Activated T-helper 17 cell treated with anti-CD3 and anti-CD28 coated beads, Interleukin-2, amount 50 U/mL, for 72 hours (primary cell): ENCODE data around the gene UNC79. TPM values are rescaled to one million over a fixed set of nuclear protein-coding genes. Genes with fewer than 3 reads are reported as not detected.

ENCODE experiments used
- ATAC-seq: fragments of 150-1000 bp; cut with Tn5 transposase; replicated peaks from 2 replicates; pipeline ENCODE4 v1.10.0; 2021; ENCODE audit warnings: mild to moderate bottlenecking, moderate library complexity
- H3K27ac Mint-ChIP-seq: one replicate; pipeline ENCODE4 v1.8.0; 2022; ENCODE audit warnings: mixed read lengths
- H3K27me3 Mint-ChIP-seq: one replicate; pipeline ENCODE4 v1.8.0; 2022; ENCODE audit warnings: mixed read lengths
- H3K36me3 Mint-ChIP-seq: one replicate; pipeline ENCODE4 v1.8.0; 2022; ENCODE audit warnings: low read depth, mild to moderate bottlenecking, mixed read lengths
- H3K4me1 Mint-ChIP-seq: one replicate; pipeline ENCODE4 v1.8.0; 2022; ENCODE audit warnings: mixed read lengths
- H3K4me3 Mint-ChIP-seq: one replicate; pipeline ENCODE4 v1.8.0; 2022; ENCODE audit warnings: mild to moderate bottlenecking, mixed read lengths
- H3K9me3 Mint-ChIP-seq: one replicate; pipeline ENCODE4 v1.8.0; 2022; ENCODE audit warnings: mixed read lengths
- total RNA-seq, 2 donors: library from RNA; stranded (reverse); gene quantifications; one replicate each; pipeline ENCODE4 v1.2.3, GENCODE V29; 2022

Gene UNC79
- total RNA-seq, 2 donors from 2014 or later, result 0.05 TPM; not detected in 1

- H3K36me3 Mint-ChIP-seq, result no peaks in the 10 kb centered on the region
- no peak for ATAC-seq
- peaks cover 28% of the 10 kb centered on the region for H3K27me3 Mint-ChIP-seq
- H3K27ac Mint-ChIP-seq, result no peak overlapping the region
- H3K9me3 Mint-ChIP-seq, result no peaks in the 10 kb centered on the region
- H3K4me3 Mint-ChIP-seq, result no peak overlapping the region
- no peaks in the 10 kb centered on the region for H3K4me1 Mint-ChIP-seq
Observed at GRCh38 chr14:93683226-93683625, 252.5 kb downstream of the UNC79 start.

- ATAC-seq, result no peak
- no peak overlapping the region for H3K4me3 Mint-ChIP-seq
- H3K9me3 Mint-ChIP-seq, result no peaks in the 10 kb centered on the region
- no peaks in the 10 kb centered on the region for H3K4me1 Mint-ChIP-seq
- H3K27ac Mint-ChIP-seq, result no peak overlapping the region
- peaks cover 39% of the 10 kb centered on the region for H3K27me3 Mint-ChIP-seq
- no peaks in the 10 kb centered on the region for H3K36me3 Mint-ChIP-seq
Observed at GRCh38 chr14:93685121-93685895, 254.6 kb downstream of the UNC79 start.

- Mint-ChIP-seq H3K36me3 (no peaks in the 10 kb centered on the region), H3K27me3 (peaks cover 43% of the 10 kb centered on the region), H3K27ac (no peak overlapping the region), H3K4me3 (no peak overlapping the region), H3K4me1 (no peaks in the 10 kb centered on the region), H3K9me3 (no peaks in the 10 kb centered on the region)
- no peak for ATAC-seq
Observed at GRCh38 chr14:93686268-93686667, 255.5 kb downstream of the UNC79 start.

GRCh38 chr14:93688239-93688666 lies 257.5 kb downstream of the UNC79 start:
- Mint-ChIP-seq H3K4me3 (no peak overlapping the region), H3K27me3 (peaks cover 43% of the 10 kb centered on the region)

GRCh38 chr14:93688820-93689219 lies 258.1 kb downstream of the UNC79 start:
- no peak overlapping the region for H3K4me3 Mint-ChIP-seq
- no peak overlapping the region for H3K27ac Mint-ChIP-seq
- no peaks in the 10 kb centered on the region for H3K36me3 Mint-ChIP-seq
- no peak for ATAC-seq
- H3K27me3 Mint-ChIP-seq, result peaks cover 43% of the 10 kb centered on the region
- H3K9me3 Mint-ChIP-seq, result no peaks in the 10 kb centered on the region
- no peaks in the 10 kb centered on the region for H3K4me1 Mint-ChIP-seq

More at GRCh38 chr14:93688239-93688666, 257.5 kb downstream of the UNC79 start:
- no peak for ATAC-seq
- Mint-ChIP-seq H3K27ac (no peak overlapping the region), H3K9me3 (no peaks in the 10 kb centered on the region), H3K4me1 (no peaks in the 10 kb centered on the region), H3K36me3 (no peaks in the 10 kb centered on the region)

- Mint-ChIP-seq H3K27me3 (peaks cover 43% of the 10 kb centered on the region), H3K36me3 (no peaks in the 10 kb centered on the region), H3K4me3 (no peak overlapping the region), H3K27ac (no peak overlapping the region), H3K4me1 (no peaks in the 10 kb centered on the region), H3K9me3 (no peaks in the 10 kb centered on the region)
- no peak for ATAC-seq
Observed at GRCh38 chr14:93690146-93690545, 259.4 kb downstream of the UNC79 start.

- H3K4me3 Mint-ChIP-seq, result no peak overlapping the region
- no peaks in the 10 kb centered on the region for H3K36me3 Mint-ChIP-seq
- ATAC-seq, result no peak
- no peak overlapping the region for H3K27ac Mint-ChIP-seq
- H3K27me3 Mint-ChIP-seq, result peaks cover 36% of the 10 kb centered on the region
- H3K9me3 Mint-ChIP-seq, result no peaks in the 10 kb centered on the region
- no peaks in the 10 kb centered on the region for H3K4me1 Mint-ChIP-seq
Observed at GRCh38 chr14:93691042-93691780, 260.5 kb downstream of the UNC79 start.

GRCh38 chr14:93693914-93694313 lies 263.2 kb downstream of the UNC79 start:
- no peak overlapping the region for H3K27ac Mint-ChIP-seq
- H3K4me3 Mint-ChIP-seq, result no peak overlapping the region
- ATAC-seq, result no peak
- H3K9me3 Mint-ChIP-seq, result peaks cover under 1% of the 10 kb centered on the region
- no peaks in the 10 kb centered on the region for H3K4me1 Mint-ChIP-seq
- H3K36me3 Mint-ChIP-seq, result no peaks in the 10 kb centered on the region
- H3K27me3 Mint-ChIP-seq, result peaks cover 16% of the 10 kb centered on the region

GRCh38 chr14:93700928-93701327 lies 270.2 kb downstream of the UNC79 start:
- peaks cover 10% of the 10 kb centered on the region for H3K9me3 Mint-ChIP-seq
- no peaks in the 10 kb centered on the region for H3K36me3 Mint-ChIP-seq
- ATAC-seq, result no peak

GRCh38 chr14:93701562-93701961 lies 270.8 kb downstream of the UNC79 start:
- ATAC-seq, result no peak
- Mint-ChIP-seq H3K36me3 (no peaks in the 10 kb centered on the region), H3K4me3 (no peak overlapping the region), H3K9me3 (peaks cover 10% of the 10 kb centered on the region), H3K27me3 (peaks cover 30% of the 10 kb centered on the region), H3K27ac (no peak overlapping the region), H3K4me1 (no peaks in the 10 kb centered on the region)

More at GRCh38 chr14:93700928-93701327, 270.2 kb downstream of the UNC79 start:
- Mint-ChIP-seq H3K27ac (no peak overlapping the region), H3K4me3 (no peak overlapping the region), H3K4me1 (no peaks in the 10 kb centered on the region), H3K27me3 (peaks cover 27% of the 10 kb centered on the region)

GRCh38 chr14:93702946-93703345 lies 272.2 kb downstream of the UNC79 start:
- no peak for ATAC-seq
- peaks cover 10% of the 10 kb centered on the region for H3K9me3 Mint-ChIP-seq
- H3K4me3 Mint-ChIP-seq, result no peak overlapping the region
- H3K4me1 Mint-ChIP-seq, result no peaks in the 10 kb centered on the region
- peaks cover 30% of the 10 kb centered on the region for H3K27me3 Mint-ChIP-seq
- no peaks in the 10 kb centered on the region for H3K36me3 Mint-ChIP-seq
- no peak overlapping the region for H3K27ac Mint-ChIP-seq

- ATAC-seq, result no peak
- H3K27ac Mint-ChIP-seq, result no peak overlapping the region
- peaks cover 9% of the 10 kb centered on the region for H3K9me3 Mint-ChIP-seq
- H3K4me3 Mint-ChIP-seq, result no peak overlapping the region
- no peaks in the 10 kb centered on the region for H3K4me1 Mint-ChIP-seq
- H3K36me3 Mint-ChIP-seq, result no peaks in the 10 kb centered on the region
- H3K27me3 Mint-ChIP-seq, result peaks cover 32% of the 10 kb centered on the region
Observed at GRCh38 chr14:93703941-93704340, 273.2 kb downstream of the UNC79 start.

- H3K27me3 Mint-ChIP-seq, result peaks cover 29% of the 10 kb centered on the region
- no peak for ATAC-seq
- H3K27ac Mint-ChIP-seq, result no peak overlapping the region
- no peak overlapping the region for H3K4me3 Mint-ChIP-seq
- H3K36me3 Mint-ChIP-seq, result no peaks in the 10 kb centered on the region
- peaks cover 4% of the 10 kb centered on the region for H3K9me3 Mint-ChIP-seq
- no peaks in the 10 kb centered on the region for H3K4me1 Mint-ChIP-seq
Observed at GRCh38 chr14:93705513-93706156, 274.9 kb downstream of the UNC79 start.

GRCh38 chr14:93706360-93706955 lies 275.7 kb downstream of the UNC79 start:
- H3K4me3 Mint-ChIP-seq, result no peak overlapping the region
- H3K36me3 Mint-ChIP-seq, result no peaks in the 10 kb centered on the region
- H3K4me1 Mint-ChIP-seq, result no peaks in the 10 kb centered on the region
- H3K27me3 Mint-ChIP-seq, result peaks cover 24% of the 10 kb centered on the region
- no peak overlapping the region for H3K27ac Mint-ChIP-seq
- no peak for ATAC-seq
- no peaks in the 10 kb centered on the region for H3K9me3 Mint-ChIP-seq
